ENCODE results near the gene SERPINB10.

The SERPINB10 gene

DNA sequence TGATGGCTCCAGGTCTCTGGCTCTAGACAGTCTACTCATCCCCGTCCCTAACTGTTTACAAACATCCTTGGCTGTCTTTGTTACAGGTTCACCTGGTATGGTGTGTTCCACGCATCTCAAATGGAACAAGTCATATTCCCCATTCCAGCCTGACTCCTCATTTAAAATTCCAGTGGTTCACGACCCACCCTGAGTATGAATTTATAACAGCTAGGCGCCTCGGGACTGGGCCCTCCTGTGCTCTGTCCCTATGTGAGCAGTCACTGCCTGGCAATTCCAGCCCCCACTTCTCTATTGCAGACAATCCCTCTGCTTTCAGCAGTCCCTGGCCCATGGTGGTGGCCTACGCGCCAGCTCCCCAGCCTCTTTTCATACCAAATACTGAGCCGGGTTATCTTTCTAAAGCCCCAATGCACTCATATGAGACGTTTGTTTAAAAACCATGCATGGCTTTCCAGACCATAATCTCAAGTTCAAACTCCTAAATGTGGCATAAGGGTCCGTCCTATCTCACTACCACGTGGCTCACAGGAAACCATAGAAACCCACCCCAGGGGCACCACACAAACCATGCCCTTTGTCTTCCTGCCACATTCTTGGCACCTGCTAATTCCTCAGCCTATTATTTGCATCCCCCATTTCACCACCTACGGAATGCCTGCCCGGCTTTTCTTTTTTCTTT lies 63.7 kb downstream of the SERPINB10 start:
- H3K9ac ChIP-seq (ENCODE audit: low read depth, low read length) = peak overlapping the region; percentile 80
- no peaks in the 10 kb centered on the region for H3K9me3 ChIP-seq (ENCODE audit: control insufficient read depth, insufficient read depth, low read length)
- 0 out of 2 replicates have a peak, but pooled peaks cover 7% of the 10 kb centered on the region for H3K4me1 ChIP-seq (ENCODE audit: insufficient read depth, low read length)
- H3K36me3 ChIP-seq (ENCODE audit: insufficient read depth, low read length) = no peaks in the 10 kb centered on the region

DNA sequence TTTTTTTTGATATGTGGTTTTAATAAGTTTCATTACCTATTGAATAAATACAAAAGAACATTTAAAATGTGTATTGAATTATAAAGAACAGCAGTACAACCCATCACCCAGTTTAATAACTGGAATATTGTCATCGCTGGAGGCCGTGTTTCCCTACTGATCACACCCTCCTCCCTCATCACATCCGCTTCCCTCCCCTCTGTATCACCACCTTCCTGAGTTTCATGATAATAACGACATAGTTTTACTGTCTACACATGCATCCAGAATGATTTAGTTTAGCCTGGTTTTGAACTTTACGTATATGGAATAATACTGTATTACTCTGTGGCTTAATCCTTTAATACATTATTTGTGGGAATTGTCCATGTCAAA lies 64.2 kb downstream of the SERPINB10 start:
- no peaks in the 10 kb centered on the region for H3K36me3 ChIP-seq (ENCODE audit: insufficient read depth, low read length)
- no peaks in the 10 kb centered on the region for H3K9me3 ChIP-seq (ENCODE audit: control insufficient read depth, insufficient read depth, low read length)
- H3K4me1 ChIP-seq (ENCODE audit: insufficient read depth, low read length) = 0 out of 2 replicates have a peak, but pooled peaks cover 7% of the 10 kb centered on the region
- H3K9ac ChIP-seq (ENCODE audit: low read depth, low read length) = no peak overlapping the region

GRCh38 chr18:63974991-63975390 lies 67.2 kb downstream of the SERPINB10 start:
- H3K9me3 ChIP-seq (ENCODE audit: control insufficient read depth, insufficient read depth, low read length) = no peaks in the 10 kb centered on the region
- H3K9ac ChIP-seq (ENCODE audit: low read depth, low read length) = no peak overlapping the region
- H3K4me1 ChIP-seq (ENCODE audit: insufficient read depth, low read length) = 0 out of 2 replicates have a peak, but pooled peaks cover 7% of the 10 kb centered on the region
- H3K36me3 ChIP-seq (ENCODE audit: insufficient read depth, low read length) = no peaks in the 10 kb centered on the region

DNA sequence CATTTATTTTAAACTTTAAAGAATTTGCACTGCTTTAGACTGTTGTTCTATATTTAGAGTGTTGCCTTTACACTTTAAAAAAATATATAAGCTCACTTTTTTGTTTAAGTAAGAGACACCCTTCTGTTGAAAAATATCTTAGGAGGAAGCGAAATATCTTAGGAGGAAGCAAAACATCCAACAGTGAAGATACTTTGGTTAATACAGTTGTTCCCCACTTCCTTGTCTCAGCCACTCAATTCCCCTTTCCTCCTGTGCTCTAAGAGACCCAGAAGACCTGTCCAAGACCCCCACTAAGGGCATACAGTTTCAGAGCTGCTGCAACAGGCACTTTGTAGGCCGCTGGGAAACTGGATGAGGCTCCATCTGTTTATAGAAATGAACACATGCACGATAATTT lies 67.9 kb downstream of the SERPINB10 start:
- Histone ChIP-seq H3K9me3 (ENCODE audit: control insufficient read depth, insufficient read depth, low read length) (no peaks in the 10 kb centered on the region), H3K9ac (ENCODE audit: low read depth, low read length) (no peak overlapping the region), H3K4me1 (ENCODE audit: insufficient read depth, low read length) (0 out of 2 replicates have a peak, but pooled peaks cover 7% of the 10 kb centered on the region), H3K36me3 (ENCODE audit: insufficient read depth, low read length) (no peaks in the 10 kb centered on the region)

GRCh38 chr18:63977040-63977439 lies 69.3 kb downstream of the SERPINB10 start:
- Histone ChIP-seq H3K36me3 (ENCODE audit: insufficient read depth, low read length) (no peaks in the 10 kb centered on the region), H3K9me3 (ENCODE audit: control insufficient read depth, insufficient read depth, low read length) (no peaks in the 10 kb centered on the region), H3K9ac (ENCODE audit: low read depth, low read length) (no peak overlapping the region), H3K4me1 (ENCODE audit: insufficient read depth, low read length) (no peaks in the 10 kb centered on the region)

- H3K9me3 ChIP-seq (ENCODE audit: control insufficient read depth, insufficient read depth, low read length) = no peaks in the 10 kb centered on the region
- no peaks in the 10 kb centered on the region for H3K4me1 ChIP-seq (ENCODE audit: insufficient read depth, low read length)
- no peaks in the 10 kb centered on the region for H3K36me3 ChIP-seq (ENCODE audit: insufficient read depth, low read length)
- H3K9ac ChIP-seq (ENCODE audit: low read depth, low read length) = no peak overlapping the region
Observed at GRCh38 chr18:63979409-63979920, 71.7 kb downstream of the SERPINB10 start.

DNA sequence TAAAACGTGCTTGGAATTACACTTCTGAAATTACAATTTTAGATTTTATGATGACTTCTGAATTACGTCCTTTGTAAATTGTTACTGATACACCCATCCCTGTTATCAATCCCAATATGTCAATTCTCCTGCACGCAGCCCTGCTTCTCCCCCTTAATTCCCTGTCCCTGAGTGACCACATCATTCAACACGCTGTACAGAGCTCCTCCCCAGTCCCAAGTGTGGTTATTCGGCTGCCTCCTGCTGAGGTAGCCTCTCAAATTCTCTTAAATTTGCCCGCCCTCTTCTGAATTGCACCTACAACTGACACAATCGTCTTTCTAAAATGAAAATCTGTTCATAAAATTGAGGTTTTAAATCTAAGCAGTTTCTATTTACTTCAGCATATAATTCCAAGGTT lies 72.3 kb downstream of the SERPINB10 start:
- no peak overlapping the region for H3K9ac ChIP-seq (ENCODE audit: low read depth, low read length)
- no peaks in the 10 kb centered on the region for H3K36me3 ChIP-seq (ENCODE audit: insufficient read depth, low read length)
- no peaks in the 10 kb centered on the region for H3K9me3 ChIP-seq (ENCODE audit: control insufficient read depth, insufficient read depth, low read length)
- no peaks in the 10 kb centered on the region for H3K4me1 ChIP-seq (ENCODE audit: insufficient read depth, low read length)

GRCh38 chr18:63980896-63981460 lies 73.2 kb downstream of the SERPINB10 start:
- H3K4me1 ChIP-seq (ENCODE audit: insufficient read depth, low read length) = no peaks in the 10 kb centered on the region
- H3K36me3 ChIP-seq (ENCODE audit: insufficient read depth, low read length) = no peaks in the 10 kb centered on the region
- H3K9ac ChIP-seq (ENCODE audit: low read depth, low read length) = no peak overlapping the region
- no peaks in the 10 kb centered on the region for H3K9me3 ChIP-seq (ENCODE audit: control insufficient read depth, insufficient read depth, low read length)

GRCh38 chr18:63981719-63982118 lies 74.0 kb downstream of the SERPINB10 start:
- Histone ChIP-seq H3K36me3 (ENCODE audit: insufficient read depth, low read length) (no peaks in the 10 kb centered on the region), H3K9ac (ENCODE audit: low read depth, low read length) (no peak overlapping the region), H3K4me1 (ENCODE audit: insufficient read depth, low read length) (no peaks in the 10 kb centered on the region), H3K9me3 (ENCODE audit: control insufficient read depth, insufficient read depth, low read length) (no peaks in the 10 kb centered on the region)

DNA sequence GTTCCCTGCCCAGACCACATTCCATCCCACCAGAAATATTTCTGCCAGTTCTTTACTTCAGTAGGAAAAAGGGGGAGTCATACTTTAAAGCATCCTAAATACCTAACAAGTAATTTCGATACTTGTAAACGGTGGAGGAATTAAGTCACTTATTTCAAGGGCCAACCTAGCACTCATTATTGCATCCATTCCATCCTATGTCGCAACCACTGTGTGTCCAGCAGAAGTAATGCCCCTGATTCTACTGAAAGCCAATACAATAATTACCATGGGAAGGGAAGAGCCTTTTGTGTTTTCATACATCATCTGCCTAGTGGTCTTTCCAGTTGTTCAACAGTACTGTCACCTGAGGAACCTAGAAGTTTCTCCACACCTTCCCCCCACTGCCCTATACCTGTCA lies 74.6 kb downstream of the SERPINB10 start:
- no peaks in the 10 kb centered on the region for H3K9me3 ChIP-seq (ENCODE audit: control insufficient read depth, insufficient read depth, low read length)
- H3K36me3 ChIP-seq (ENCODE audit: insufficient read depth, low read length) = no peaks in the 10 kb centered on the region
- H3K9ac ChIP-seq (ENCODE audit: low read depth, low read length) = no peak overlapping the region
- no peaks in the 10 kb centered on the region for H3K4me1 ChIP-seq (ENCODE audit: insufficient read depth, low read length)
